Measurements from ENCODE around the gene ZNF691. TPM values are rescaled to one million over a fixed set of nuclear protein-coding genes. Genes with fewer than 3 reads are reported as not detected.

The ZNF691 gene
- total RNA-seq, 4 donors from 2014 or later: 4.7 to 24.1 (median 15.2) TPM

DNA sequence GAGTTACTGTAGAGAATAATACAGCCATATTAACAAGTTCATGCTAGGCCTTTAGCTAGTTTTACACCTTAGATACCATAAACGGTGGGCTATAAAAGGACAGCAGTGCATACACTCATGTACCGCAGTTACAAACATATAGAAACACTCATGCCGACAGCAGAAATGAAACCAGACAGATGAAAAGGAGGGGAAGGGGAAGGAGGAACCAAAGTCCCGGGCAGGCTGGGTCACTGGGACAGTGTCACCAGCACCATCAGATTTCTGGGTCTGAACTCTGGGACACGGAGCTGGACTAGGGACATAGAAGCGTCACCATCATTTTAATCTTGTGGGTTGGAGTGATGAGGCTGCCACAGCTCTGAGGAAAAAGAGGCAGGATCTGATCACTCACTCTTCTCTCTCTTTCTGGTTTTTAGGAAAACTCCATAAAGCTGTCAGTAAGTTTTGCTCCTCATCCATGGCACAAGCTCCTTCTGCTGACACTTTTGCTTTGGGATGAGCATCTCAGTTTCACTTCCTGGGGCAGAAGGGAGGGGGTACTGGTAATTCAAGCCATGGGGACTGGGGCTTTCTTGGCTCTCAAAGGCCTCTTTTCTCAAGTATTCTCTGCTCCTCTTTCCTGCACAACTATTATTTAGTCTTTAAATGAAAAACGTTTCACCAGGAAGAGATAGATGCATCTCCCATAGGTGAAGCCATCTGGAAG is 7.8 kb upstream of the ZNF691 start:
- intact Hi-C loops (cut with DNase I; ENCODE audit: low total_unique reads): no loop called here
- TF ChIP-seq CTCF (IDR thresholded peaks at IDR 0.05): no peak

GRCh38 chr1:42841010-42841409 is 5.4 kb upstream of the ZNF691 start:
- intact Hi-C loops (cut with DNase I; ENCODE audit: low total_unique reads): no loop called here
- H3K36me3 ChIP-seq: no peaks in the 10 kb centered on the region

More for the DNA sequence above, 7.8 kb upstream of the ZNF691 start:
- no peaks in the 10 kb centered on the region for H3K36me3 ChIP-seq
- H3K27me3 ChIP-seq: no peaks in the 10 kb centered on the region
- H3K27ac ChIP-seq: no peak overlapping the region
- no peak overlapping the region for H3K4me3 ChIP-seq
- H3K9me3 ChIP-seq: no peaks in the 10 kb centered on the region
- H3K4me1 ChIP-seq: no peaks in the 10 kb centered on the region
- no peak for DNase-seq

GRCh38 chr1:42841440-42842147 is 4.8 kb upstream of the ZNF691 start:
- DNase-seq: no peak
- Histone ChIP-seq H3K27me3 (no peaks in the 10 kb centered on the region), H3K27ac (no peak overlapping the region), H3K4me3 (no peak overlapping the region), H3K36me3 (no peaks in the 10 kb centered on the region), H3K9me3 (no peaks in the 10 kb centered on the region), H3K4me1 (no peaks in the 10 kb centered on the region)
- intact Hi-C loops (cut with DNase I; ENCODE audit: low total_unique reads): no loop called here
- no peak for TF ChIP-seq CTCF (IDR thresholded peaks at IDR 0.05)

More at GRCh38 chr1:42841010-42841409, 5.4 kb upstream of the ZNF691 start:
- Histone ChIP-seq H3K27me3 (no peaks in the 10 kb centered on the region), H3K9me3 (no peaks in the 10 kb centered on the region), H3K27ac (no peak overlapping the region), H3K4me3 (no peak overlapping the region), H3K4me1 (no peaks in the 10 kb centered on the region)
- no peak for DNase-seq
- no peak for TF ChIP-seq CTCF (IDR thresholded peaks at IDR 0.05)
- no peak for TF ChIP-seq POLR2A (IDR thresholded peaks at IDR 0.05)

DNA sequence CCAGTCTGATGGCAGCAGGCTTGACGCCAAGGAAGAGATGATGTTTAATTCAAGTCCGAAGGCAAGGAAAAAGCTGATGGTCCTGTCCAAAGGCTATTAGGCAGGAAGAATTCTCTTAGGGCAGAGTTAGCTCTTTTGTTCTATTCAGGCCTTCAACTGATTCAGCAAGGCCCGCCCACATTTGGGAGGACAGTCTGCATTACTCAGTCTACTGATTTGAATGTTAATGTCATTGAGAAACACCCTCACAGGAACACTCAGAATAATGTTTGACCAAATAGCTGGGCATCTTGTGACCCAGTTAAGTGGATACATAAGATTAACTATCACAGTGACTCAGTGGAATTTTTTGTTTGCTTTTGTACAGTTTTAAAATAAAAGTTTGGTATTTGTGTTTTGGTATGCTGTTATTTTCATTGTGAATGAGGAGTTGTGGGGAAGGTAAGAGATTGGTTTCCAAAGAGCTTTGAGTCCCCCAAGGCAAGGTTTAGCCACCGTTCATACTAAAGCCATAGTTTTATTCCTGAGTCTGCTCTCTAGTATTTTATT is 1.7 kb upstream of the ZNF691 start:
- Histone ChIP-seq H3K4me1 (no peaks in the 10 kb centered on the region), H3K36me3 (no peaks in the 10 kb centered on the region), H3K27me3 (no peaks in the 10 kb centered on the region), H3K4me3 (no peak overlapping the region), H3K9me3 (no peaks in the 10 kb centered on the region), H3K27ac (no peak overlapping the region)
- no peak for TF ChIP-seq CTCF (IDR thresholded peaks at IDR 0.05)
- no peak for TF ChIP-seq POLR2A (IDR thresholded peaks at IDR 0.05)
- intact Hi-C loops (cut with DNase I; ENCODE audit: low total_unique reads): no loop called here
- DNase-seq: no peak

DNA sequence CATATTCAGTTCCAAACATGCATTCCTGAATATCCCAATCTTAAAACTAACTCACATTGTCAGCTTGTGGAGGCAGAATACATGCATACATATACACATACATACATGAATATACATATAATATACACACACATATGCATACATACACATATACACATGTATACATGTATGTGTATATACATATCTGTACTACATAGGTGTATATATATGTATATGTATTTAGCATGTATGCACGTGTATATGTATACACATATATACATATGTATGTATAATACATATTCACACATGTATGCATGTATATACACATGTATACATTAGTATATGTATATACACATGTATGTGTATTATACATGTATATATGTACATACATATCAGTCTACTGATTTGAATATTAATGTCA is 1.2 kb upstream of the ZNF691 start:
- TF ChIP-seq POLR2A (IDR thresholded peaks at IDR 0.05) (no peak), CTCF (IDR thresholded peaks at IDR 0.05) (no peak)
- no peak overlapping the region for H3K4me3 ChIP-seq
- no peaks in the 10 kb centered on the region for H3K36me3 ChIP-seq
- no peak for DNase-seq
- no peaks in the 10 kb centered on the region for H3K9me3 ChIP-seq
- H3K27ac ChIP-seq: no peak overlapping the region
- intact Hi-C loops (cut with DNase I; ENCODE audit: low total_unique reads): no loop called here
- H3K4me1 ChIP-seq: no peaks in the 10 kb centered on the region
- H3K27me3 ChIP-seq: no peaks in the 10 kb centered on the region

All from uterus (tissue), 4 donors.